ENCODE data around the gene TBX22. TPM values are rescaled to one million over a fixed set of nuclear protein-coding genes. Genes with fewer than 3 reads are reported as not detected.

The TBX22 gene
- total RNA-seq, 1 experiment from 2014 or later = 0.55 TPM

- Histone ChIP-seq H3K14ac (ENCODE audit: insufficient read depth, low read length) (no peak overlapping the region), H3T11ph (ENCODE audit: low read length) (no peak overlapping the region), H3K18ac (ENCODE audit: insufficient read length, low read depth, low read length) (no peak overlapping the region), H2BK12ac (ENCODE audit: insufficient read length, low read depth, low read length) (no peak overlapping the region), H3K23me2 (ENCODE audit: insufficient read length, low read depth, low read length, poor library complexity, severe bottlenecking) (peaks cover 5% of the 10 kb centered on the region), H3K9ac (ENCODE audit: extremely low read depth, insufficient read length, low read length) (no peak overlapping the region), H3K4me1 (ENCODE audit: insufficient read depth, low read length) (no peaks in the 10 kb centered on the region), H3K4me2 (ENCODE audit: insufficient read depth, insufficient read length, low read length) (peak overlapping the region; percentile 60), H4K5ac (ENCODE audit: insufficient read length, low read depth, low read length) (no peak overlapping the region), H2AFZ (ENCODE audit: low read length) (no peak overlapping the region), H4K8ac (replicated peaks; ENCODE audit: insufficient read length, low read depth, low read length) (no peak overlapping the region), H3K23ac (ENCODE audit: insufficient read length, low read depth, low read length) (no peak overlapping the region), H2BK120ac (ENCODE audit: low read depth, low read length, poor library complexity, severe bottlenecking) (no peak overlapping the region), H3K4ac (ENCODE audit: low read depth, low read length) (no peak overlapping the region), H2AK5ac (ENCODE audit: insufficient read length, low read length) (no peak overlapping the region), H2BK5ac (ENCODE audit: insufficient read length, low read length) (no peak overlapping the region), H2BK15ac (ENCODE audit: low read depth, low read length) (no peak overlapping the region), H3K56ac (ENCODE audit: insufficient read length, low read depth, low read length) (no peak overlapping the region), H4K20me1 (ENCODE audit: control insufficient read depth, insufficient read depth, insufficient read length) (no peaks in the 10 kb centered on the region), H3K79me2 (ENCODE audit: insufficient read depth, low read length) (no peaks in the 10 kb centered on the region), H3K9me3 (ENCODE audit: control insufficient read depth, low read depth, low read length) (peaks cover 37% of the 10 kb centered on the region), H2BK20ac (ENCODE audit: low read depth, low read length, poor library complexity, severe bottlenecking) (no peak overlapping the region), H3K79me1 (ENCODE audit: insufficient read depth, low read depth, low read length, poor library complexity, severe bottlenecking) (no peaks in the 10 kb centered on the region), H3K27ac (ENCODE audit: insufficient read length, low read depth, low read length) (no peak overlapping the region), H4K91ac (ENCODE audit: insufficient read length, low read depth, low read length) (no peak overlapping the region), H3K27me3 (ENCODE audit: insufficient read depth, low read length) (no peaks in the 10 kb centered on the region)
- Mint-ChIP-seq H3K4me1 (peaks cover 10 to 11% of the 10 kb centered on the region in 2 experiments), H3K4me3 (peak overlapping the region; percentile 21 to 71; a peak in 4 of 5 replicates), H3K27me3 (ENCODE audit: low read depth) (peaks cover 29% of the 10 kb centered on the region), H3K27ac (peak overlapping the region in 1 of 3 experiments; percentile 59; a peak in 1 of 7 replicates), H3K36me3 (ENCODE audit: insufficient read depth in 1 of 3, low read depth in 3 of 3) (peaks cover 0 to 4% (median 0%) of the 10 kb centered on the region in 3 experiments; a peak in 1 of 7 replicates), H3K9me3 (peaks cover 55 to 66% of the 10 kb centered on the region in 2 experiments)
- DNase-seq = no peak
- no CpG with 5 or more reads among the region's 4 CpGs for WGBS (ENCODE audit: extremely low coverage, insufficient read length, low lambda C conversion rate)
- TF ChIP-seq CTCF (conservative IDR thresholded peaks at IDR 0.05) = no peak
Observed at GRCh38 chrX:80021621-80022020, 7.1 kb downstream of the TBX22 start.
